Liver (tissue), 10 donors: ENCODE data around the gene NOP10. TPM values are rescaled to one million over a fixed set of nuclear protein-coding genes. Genes with fewer than 3 reads are reported as not detected.

Source experiments
- DNase-seq: peaks from one replicate; pipeline ENCODE4 v3.0.0-alpha.2; 2017; ENCODE audit warnings: low spot score
- H3K27ac ChIP-seq, 2 donors: one replicate each; pipeline ENCODE4 v1.7.0; 2013; ENCODE audit warnings: inconsistent platforms in 2 of 2, low read length in 2 of 2, control low read depth in 1 of 2, low read depth in 1 of 2, mild to moderate bottlenecking in 1 of 2
- H3K27me3 ChIP-seq, 4 donors: one replicate each; pipeline versions ENCODE4 v1.6.1 to v1.7.0; 2013; ENCODE audit warnings: low read length in 3 of 4, inconsistent platforms in 1 of 4, mild to moderate bottlenecking in 1 of 4, moderate library complexity in 1 of 4; ENCODE audit not compliant: control insufficient read depth in 4 of 4, insufficient read depth in 4 of 4
- H3K36me3 ChIP-seq, 4 donors: one replicate each; pipeline versions ENCODE4 v1.6.1 to v1.7.0; 2013; ENCODE audit warnings: low read length in 3 of 4, mild to moderate bottlenecking in 3 of 4, low read depth in 1 of 4, moderate library complexity in 1 of 4; ENCODE audit not compliant: control insufficient read depth in 4 of 4, insufficient read depth in 3 of 4
- H3K4me1 ChIP-seq, 4 donors: one replicate each; pipeline versions ENCODE4 v1.6.1 to v1.7.0; 2013; ENCODE audit warnings: low read length in 3 of 4, mild to moderate bottlenecking in 3 of 4, moderate library complexity in 1 of 4; ENCODE audit not compliant: control insufficient read depth in 4 of 4, insufficient read depth in 4 of 4
- H3K4me3 ChIP-seq, 3 donors: one replicate each; pipeline versions ENCODE4 v1.6.1 to v1.7.0; 2013; ENCODE audit warnings: low read length in 3 of 3, control low read depth in 1 of 3, low read depth in 1 of 3, mild to moderate bottlenecking in 1 of 3
- H3K9ac ChIP-seq, 2 donors: one replicate each; pipeline ENCODE4 v1.7.0; 2013; ENCODE audit warnings: low read length in 2 of 2, mild to moderate bottlenecking in 2 of 2, moderate library complexity in 2 of 2, control low read depth in 1 of 2, low read depth in 1 of 2
- H3K9me3 ChIP-seq, 4 donors: one replicate each; pipeline versions ENCODE4 v1.6.1 to v1.7.0; 2013; ENCODE audit warnings: low read length in 3 of 4; ENCODE audit not compliant: control insufficient read depth in 4 of 4
- ATF3 ChIP-seq: IDR thresholded peaks from 2 replicates; pipeline ENCODE4 v1.6.1; 2016; ENCODE audit warnings: antibody characterized with exemption
- CTCF ChIP-seq: fragments of 150-350 bp; IDR thresholded peaks from 2 replicates; pipeline ENCODE4 v1.5.1; 2017; ENCODE audit warnings: improper control_type of control experiment, low read depth, low read length; ENCODE audit not compliant: missing input control
- EGR1 ChIP-seq, 2 donors: IDR thresholded peaks; 2 replicates each; pipeline ENCODE4 v1.6.1; 2016 to 2018; ENCODE audit warnings: antibody characterized with exemption in 2 of 2, low read depth in 2 of 2
- FOXA1 ChIP-seq: IDR thresholded peaks from 2 replicates; pipeline ENCODE4 v1.6.1; 2016; ENCODE audit warnings: antibody characterized with exemption
- FOXA2 ChIP-seq: IDR thresholded peaks from 2 replicates; pipeline ENCODE4 v1.6.1; 2016; ENCODE audit warnings: antibody characterized with exemption
- GABPA ChIP-seq, 2 donors: IDR thresholded peaks in 1 of 2; conservative IDR thresholded peaks in 1 of 2; 2 replicates each; pipeline ENCODE4 v1.6.1; 2016; ENCODE audit warnings: antibody characterized with exemption in 2 of 2, mild to moderate bottlenecking in 1 of 2, moderate library complexity in 1 of 2
- HNF4A ChIP-seq, 2 donors: conservative IDR thresholded peaks; 2 replicates each; pipeline ENCODE4 v1.6.1; 2016; ENCODE audit warnings: antibody characterized with exemption in 2 of 2, mild to moderate bottlenecking in 2 of 2
- HNF4G ChIP-seq: IDR thresholded peaks from 2 replicates; pipeline ENCODE4 v1.6.1; 2016; ENCODE audit warnings: antibody characterized with exemption
- JUND ChIP-seq, 2 donors: IDR thresholded peaks; 2 replicates each; pipeline ENCODE4 v1.6.1; 2016; ENCODE audit warnings: antibody characterized with exemption in 2 of 2
- MAX ChIP-seq: IDR thresholded peaks from 2 replicates; pipeline ENCODE4 v1.6.1; 2016; ENCODE audit warnings: antibody characterized with exemption
- NR2F2 ChIP-seq: IDR thresholded peaks from 2 replicates; pipeline ENCODE4 v1.6.1; 2016; ENCODE audit warnings: antibody characterized with exemption
- RAD21 ChIP-seq, 2 donors: IDR thresholded peaks; 2 replicates each; pipeline ENCODE4 v1.6.1; 2016; ENCODE audit warnings: antibody characterized with exemption in 2 of 2, mild to moderate bottlenecking in 2 of 2
- REST ChIP-seq: IDR thresholded peaks from 2 replicates; pipeline ENCODE4 v1.6.1; 2016; ENCODE audit warnings: antibody characterized with exemption, mild to moderate bottlenecking
- RXRA ChIP-seq, 2 donors: IDR thresholded peaks; 2 replicates each; pipeline ENCODE4 v1.6.1; 2017 to 2018; ENCODE audit warnings: antibody characterized with exemption in 2 of 2, mild to moderate bottlenecking in 1 of 2
- SP1 ChIP-seq: IDR thresholded peaks from 2 replicates; pipeline ENCODE4 v1.6.1; 2018; ENCODE audit warnings: antibody characterized with exemption, mild to moderate bottlenecking
- TAF1 ChIP-seq: conservative IDR thresholded peaks from 2 replicates; pipeline ENCODE4 v1.6.1; 2016; ENCODE audit warnings: antibody characterized with exemption, mild to moderate bottlenecking
- YY1 ChIP-seq: IDR thresholded peaks from 2 replicates; pipeline ENCODE4 v1.6.1; 2016; ENCODE audit warnings: antibody characterized with exemption, mild to moderate bottlenecking
- ZBTB33 ChIP-seq: IDR thresholded peaks from 2 replicates; pipeline ENCODE4 v1.6.1; 2016; ENCODE audit warnings: antibody characterized with exemption
- WGBS: extraction: QIAGEN DNeasy Blood & Tissue Kit; methylation state at CpG from one replicate; pipeline ENCODE4 v1.1.7; 2013; 5-methylcytosine and 5-hydroxymethylcytosine counted together
- polyA plus RNA-seq, 2 donors: library from polyadenylated mRNA; stranded (reverse) in 1 of 2; unstranded in 1 of 2; fragments of 200-250 nt in 1 of 2; fragments of >200 nt in 1 of 2; fragmentation: Nextera tagmentation in 1 of 2; extraction: Ambion mirVana in 1 of 2; gene quantifications; one replicate each; pipeline versions ENCODE4 v1.2.1 to v1.2.3, GENCODE V29; 2013 to 2015
- small RNA-seq: library from RNA; depleted of rRNA; stranded (forward); fragments of <200 nt; gene quantifications from one replicate; pipeline ENCODE3, GENCODE V24; 2014
- total RNA-seq, 2 donors: library from RNA; depleted of rRNA; stranded (reverse); fragments of >200 nt; gene quantifications; one replicate each; pipeline ENCODE4 v1.2.3, GENCODE V29; 2014
- donor health status: healthy.
- donor health status: healthy.
- donor health status: healthy.
- donor health status: healthy.
- donor health status: healthy.

NOP10 gene
- total and polyA plus RNA-seq, 4 donors = 104 to 223 (median 125) TPM

- H3K9ac ChIP-seq = no peak overlapping the region
- H3K27me3 ChIP-seq = no peaks in the 10 kb centered on the region
- WGBS = 98% methylated on average over 9 of the region's 9 CpGs
- no peaks in the 10 kb centered on the region for H3K36me3 ChIP-seq
- H3K9me3 ChIP-seq = no peaks in the 10 kb centered on the region
- no peak overlapping the region for H3K27ac ChIP-seq
- no peak overlapping the region for H3K4me3 ChIP-seq
- TF ChIP-seq FOXA2 (no peak), EGR1 (IDR thresholded peaks at IDR 0.05; ENCODE audit: low read depth in 2 of 2) (no peak), ATF3 (no peak), MAX (no peak), REST (no peak), SP1 (no peak), GABPA (IDR thresholded peaks at IDR 0.05 in 1 of 2, conservative IDR thresholded peaks at IDR 0.05 in 1 of 2) (no peak), HNF4G (no peak), YY1 (no peak), JUND (IDR thresholded peaks at IDR 0.05) (no peak), ZBTB33 (no peak), FOXA1 (no peak), RXRA (IDR thresholded peaks at IDR 0.05) (no peak), TAF1 (no peak), NR2F2 (no peak), CTCF (no peak), HNF4A (conservative IDR thresholded peaks at IDR 0.05) (no peak), RAD21 (IDR thresholded peaks at IDR 0.05) (no peak)
- no peak for DNase-seq
- H3K4me1 ChIP-seq = no peaks in the 10 kb centered on the region
These were observed 50.3 kb downstream of the NOP10 start for GRCh38 chr15:34292621-34293020.

Small RNAs within 50 kb of the gene (small RNA-seq; reads per million reads assigned to genes)
- gene MIR1233-1 (not detected), gene RF00019 (not detected)

Other genes starting within 250 kb of the NOP10 start
- 10 to 100 TPM; 26.7 to 29.9 TPM for gene EMC7, start 241.3 kb downstream of the NOP10 start, total RNA-seq
- 10 to 100 TPM; 45.3 to 58.3 TPM for gene EMC7, start 241.3 kb downstream of the NOP10 start, polyA plus RNA-seq
- 1 to 10 TPM in 1 of 2 donors, under 1 TPM in 1; 0.98 to 1.1 TPM for gene PGBD4, start 241.1 kb downstream of the NOP10 start, total RNA-seq
- under 1 TPM; 0.39 to 0.90 TPM for gene PGBD4, start 241.1 kb downstream of the NOP10 start, polyA plus RNA-seq
- 10 to 100 TPM; 24.7 to 26.2 TPM for gene KATNBL1, start 133.0 kb downstream of the NOP10 start, total RNA-seq
- gene KATNBL1, start 133.0 kb downstream of the NOP10 start, polyA plus RNA-seq = 10 to 100 TPM in 1 of 2 donors, 1 to 10 TPM in 1; 6.4 to 19.4 TPM
- gene EMC4, start 118.1 kb downstream of the NOP10 start, total RNA-seq = 10 to 100 TPM; 76.8 to 81.1 TPM
- 10 to 100 TPM; 74.0 to 88.7 TPM for gene EMC4, start 118.1 kb downstream of the NOP10 start, polyA plus RNA-seq
- 10 to 100 TPM; 11.8 to 17.8 TPM for gene SLC12A6, start 5.4 kb downstream of the NOP10 start, total RNA-seq
- 1 to 10 TPM; 1.9 to 2.4 TPM for gene SLC12A6, start 5.4 kb downstream of the NOP10 start, polyA plus RNA-seq
- gene NUTM1, start 179 bp upstream of the NOP10 start, total RNA-seq = not detected
- not detected for gene NUTM1, start 179 bp upstream of the NOP10 start, polyA plus RNA-seq
- 1 to 10 TPM; 1.1 to 1.7 TPM for gene LPCAT4, start 24.1 kb upstream of the NOP10 start, total RNA-seq
- gene LPCAT4, start 24.1 kb upstream of the NOP10 start, polyA plus RNA-seq = 1 to 10 TPM; 2.0 to 2.4 TPM
- 10 to 100 TPM in 1 of 2 donors, 1 to 10 TPM in 1; 7.7 to 20.6 TPM for gene GOLGA8A, start 94.7 kb upstream of the NOP10 start, total RNA-seq
- gene GOLGA8A, start 94.7 kb upstream of the NOP10 start, polyA plus RNA-seq = 10 to 100 TPM in 1 of 2 donors, 1 to 10 TPM in 1; 2.1 to 10.4 TPM
- 10 to 100 TPM in 1 of 2 donors, 1 to 10 TPM in 1; 9.4 to 71.0 TPM for gene GOLGA8B, start 240.5 kb upstream of the NOP10 start, total RNA-seq
- 10 to 100 TPM in 1 of 2 donors, 1 to 10 TPM in 1; 8.4 to 36.3 TPM for gene GOLGA8B, start 240.5 kb upstream of the NOP10 start, polyA plus RNA-seq